Measurements from ENCODE around the gene PMEPA1. TPM values are rescaled to one million over a fixed set of nuclear protein-coding genes. Genes with fewer than 3 reads are reported as not detected.
A peak's percentile ranks its signal among the peaks of the same experiment; 100 is the strongest.

The PMEPA1 gene
- total RNA-seq (2022) (732 and 1,302 TPM in 2 replicates), Bru-seq, nascent RNA (percentile 100 among the genes with signal in this experiment), BruChase-seq, experiment 1, labeled RNA remaining after a 6-hour chase (percentile 100 among the genes with signal in this experiment), BruChase-seq, experiment 2, labeled RNA remaining after a 2-hour chase (percentile 100 among the genes with signal in this experiment)
- long read RNA-seq, full-length matches to known transcripts, result 784 of 1,000 reads
- long read RNA-seq, partial matches to known transcripts, result 22 of 1,000 reads
- long read RNA-seq, other reads (novel, unspliced or antisense), result 194 of 1,000 reads

GRCh38 chr20:57709823-57710799 is at the start of gene PMEPA1:
TSS of gene PMEPA1 (minus strand) at chr20:57710015. CDS start at chr20:57709582, 433 bp downstream.
- peaks cover 91% of the 10 kb centered on the region for H3K36me3 Mint-ChIP-seq (ENCODE audit: insufficient read depth, unreplicated experiment)
- H3K4me3 Mint-ChIP-seq (ENCODE audit: low read depth, unreplicated experiment), result peak within 1 kb of the TSS; percentile 88
- H3K9me3 Mint-ChIP-seq (ENCODE audit: low read depth, unreplicated experiment), result no peaks in the 10 kb centered on the region
- no peaks in the 10 kb centered on the region for H3K27me3 Mint-ChIP-seq (ENCODE audit: unreplicated experiment)
- BruUV-seq (replicated peaks), result no TSS peak
- peak; percentile 100 for DNase-seq
- TF ChIP-seq CTCF (IDR thresholded peaks at IDR 0.05; ENCODE audit: unreplicated experiment), result no peak
- intact Hi-C loops (cut with micrococcal nuclease; ENCODE audit: unreplicated experiment), result loop anchor here (1.0 to 10.0 kb wide), 4 partner anchors 65 to 422 kb away; no protein-coding TSS in a partner anchor
- CTCF ChIA-PET, result interaction anchor here (0.9 to 3.9 kb wide), 22 partner anchors 8 to 470 kb away, joined by 3 to 34 read pairs (median 5); a partner anchor contains a TSS
- peak within 1 kb of the TSS; percentile 97 for H3K27ac Mint-ChIP-seq (ENCODE audit: unreplicated experiment)
- H3K4me1 Mint-ChIP-seq (ENCODE audit: low read depth, unreplicated experiment), result peaks cover 47% of the 10 kb centered on the region

GRCh38 chr20:57757767-57758166 is 48.0 kb upstream of the PMEPA1 start:
- Mint-ChIP-seq H3K9me3 (ENCODE audit: low read depth, unreplicated experiment) (no peaks in the 10 kb centered on the region), H3K27me3 (ENCODE audit: unreplicated experiment) (no peaks in the 10 kb centered on the region), H3K4me1 (ENCODE audit: low read depth, unreplicated experiment) (peaks cover 23% of the 10 kb centered on the region), H3K36me3 (ENCODE audit: insufficient read depth, unreplicated experiment) (no peaks in the 10 kb centered on the region), H3K4me3 (ENCODE audit: low read depth, unreplicated experiment) (no peak overlapping the region), H3K27ac (ENCODE audit: unreplicated experiment) (no peak overlapping the region)
- intact Hi-C loops (cut with micrococcal nuclease; ENCODE audit: unreplicated experiment), result no loop called here
- CTCF ChIA-PET, result interaction anchor here (0.7 kb wide), 1 partner anchor 55 kb away, joined by 3 read pairs; no protein-coding TSS in a partner anchor
- no peak for TF ChIP-seq CTCF (IDR thresholded peaks at IDR 0.05; ENCODE audit: unreplicated experiment)
- DNase-seq, result no peak
- BruUV-seq (replicated peaks), result no TSS peak

GRCh38 chr20:57756921-57757320 is 47.1 kb upstream of the PMEPA1 start:
- no TSS peak for BruUV-seq (replicated peaks)
- intact Hi-C loops (cut with micrococcal nuclease; ENCODE audit: unreplicated experiment), result no loop called here
- Mint-ChIP-seq H3K4me3 (ENCODE audit: low read depth, unreplicated experiment) (no peak overlapping the region), H3K4me1 (ENCODE audit: low read depth, unreplicated experiment) (peaks cover 19% of the 10 kb centered on the region), H3K27me3 (ENCODE audit: unreplicated experiment) (no peaks in the 10 kb centered on the region), H3K27ac (ENCODE audit: unreplicated experiment) (no peak overlapping the region), H3K36me3 (ENCODE audit: insufficient read depth, unreplicated experiment) (no peaks in the 10 kb centered on the region), H3K9me3 (ENCODE audit: low read depth, unreplicated experiment) (no peaks in the 10 kb centered on the region)
- TF ChIP-seq CTCF (IDR thresholded peaks at IDR 0.05; ENCODE audit: unreplicated experiment), result no peak
- CTCF ChIA-PET, result no interaction called here
- DNase-seq, result no peak

- no TSS peak for BruUV-seq (replicated peaks)
- CTCF ChIA-PET, result no interaction called here
- intact Hi-C loops (cut with micrococcal nuclease; ENCODE audit: unreplicated experiment), result no loop called here
- no peak for DNase-seq
- Mint-ChIP-seq H3K27ac (ENCODE audit: unreplicated experiment) (no peak overlapping the region), H3K9me3 (ENCODE audit: low read depth, unreplicated experiment) (no peaks in the 10 kb centered on the region), H3K4me1 (ENCODE audit: low read depth, unreplicated experiment) (peaks cover 12% of the 10 kb centered on the region), H3K27me3 (ENCODE audit: unreplicated experiment) (no peaks in the 10 kb centered on the region), H3K36me3 (ENCODE audit: insufficient read depth, unreplicated experiment) (no peaks in the 10 kb centered on the region), H3K4me3 (ENCODE audit: low read depth, unreplicated experiment) (no peak overlapping the region)
- no peak for TF ChIP-seq CTCF (IDR thresholded peaks at IDR 0.05; ENCODE audit: unreplicated experiment)
Measured at GRCh38 chr20:57756213-57756612, 46.4 kb upstream of the PMEPA1 start.
